ENCODE results near the gene BATF. TPM values are rescaled to one million over a fixed set of nuclear protein-coding genes. Genes with fewer than 3 reads are reported as not detected.

The BATF gene
- total RNA-seq, 2 experiments from 2014 or later, result 74.6 to 81.3 TPM

DNA sequence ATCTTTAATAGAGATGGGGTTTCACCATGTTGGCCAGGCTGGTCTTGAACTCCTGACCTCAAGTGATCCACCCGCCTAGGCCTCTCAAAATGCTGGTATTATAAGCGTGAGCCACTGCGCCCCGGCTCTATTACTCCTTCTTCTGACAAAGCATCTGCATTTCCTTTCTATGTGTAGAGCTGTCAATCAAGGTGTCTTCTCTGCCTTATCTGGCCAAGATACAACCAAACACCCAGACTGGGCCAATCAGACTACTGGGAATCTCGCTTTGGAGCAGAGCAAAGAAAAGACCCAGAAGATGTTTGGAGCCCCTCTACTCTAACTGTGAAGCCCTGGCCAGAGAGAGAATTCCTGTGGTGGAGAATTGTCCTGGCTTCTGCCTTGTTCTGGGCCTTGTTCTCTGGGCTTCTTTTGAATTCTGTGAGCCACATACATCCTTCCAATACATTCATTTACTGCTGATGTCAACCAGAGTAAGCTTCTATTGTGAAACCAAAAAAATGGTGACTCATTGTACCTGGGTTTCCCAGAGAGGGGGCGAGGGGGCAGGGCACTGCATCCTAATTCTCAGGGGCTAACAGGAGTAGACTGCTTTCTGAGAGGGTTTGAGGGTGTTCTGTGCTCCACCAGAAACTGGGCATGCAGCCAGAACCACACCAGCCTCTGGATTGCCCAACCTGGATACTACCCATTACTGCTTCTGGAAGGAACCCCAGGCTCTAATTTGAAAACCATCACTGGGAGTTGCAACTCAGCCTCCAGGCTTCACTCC lies 37.4 kb downstream of the BATF start:
- peaks cover 63% of the 10 kb centered on the region for H3K4me1 Mint-ChIP-seq
- no peaks in the 10 kb centered on the region for H3K9me3 Mint-ChIP-seq (ENCODE audit: low read depth)
- peak overlapping the region; percentile 86 for H3K27ac Mint-ChIP-seq
- H3K4me3 Mint-ChIP-seq, result no peak overlapping the region
- H3K27me3 Mint-ChIP-seq, result no peaks in the 10 kb centered on the region
- peak; percentile 74 for ATAC-seq
- CTCF ChIA-PET, result interaction anchor here (1.0 to 6.2 kb wide), 13 partner anchors 9 to 254 kb away, joined by 3 to 152 read pairs (median 10); partner anchors contain the start of genes BATF, ERG28, FLVCR2 and TTLL5
- peak; percentile 70 for DNase-seq
- H3K36me3 Mint-ChIP-seq, result peaks cover 18% of the 10 kb centered on the region

DNA sequence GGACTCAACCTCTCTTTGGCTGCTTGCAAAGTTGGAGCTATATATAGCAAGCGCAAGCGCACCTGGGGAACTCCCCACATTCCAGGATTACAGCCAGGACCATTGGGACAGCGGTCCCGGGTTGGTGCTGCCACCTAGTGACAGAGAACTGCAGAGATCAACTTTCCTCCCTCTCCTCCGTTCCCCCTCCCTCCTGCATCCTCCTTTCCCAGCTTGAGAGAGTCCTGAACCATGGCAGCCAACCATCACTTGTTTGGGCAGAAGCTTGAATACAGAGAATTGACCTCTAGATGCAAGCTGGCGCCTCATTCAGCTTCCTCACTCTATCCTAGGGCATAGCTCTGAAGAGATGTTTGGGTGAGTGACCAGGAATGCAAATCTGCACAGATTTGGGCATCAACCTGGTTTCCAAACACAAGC lies 38.8 kb downstream of the BATF start:
- H3K9me3 Mint-ChIP-seq (ENCODE audit: low read depth), result no peaks in the 10 kb centered on the region
- CTCF ChIA-PET, result interaction anchor here (0.7 to 6.2 kb wide), 31 partner anchors 8 to 430 kb away, joined by 3 to 152 read pairs (median 5); partner anchors contain the start of genes BATF, ERG28, FLVCR2 and TTLL5
- H3K27ac Mint-ChIP-seq, result peak overlapping the region; percentile 78
- peaks cover 14% of the 10 kb centered on the region for H3K36me3 Mint-ChIP-seq
- peaks cover 68% of the 10 kb centered on the region for H3K4me1 Mint-ChIP-seq
- no peak overlapping the region for H3K4me3 Mint-ChIP-seq
- ATAC-seq (peak; percentile 16), DNase-seq (peak; percentile 65)
- no peaks in the 10 kb centered on the region for H3K27me3 Mint-ChIP-seq

DNA sequence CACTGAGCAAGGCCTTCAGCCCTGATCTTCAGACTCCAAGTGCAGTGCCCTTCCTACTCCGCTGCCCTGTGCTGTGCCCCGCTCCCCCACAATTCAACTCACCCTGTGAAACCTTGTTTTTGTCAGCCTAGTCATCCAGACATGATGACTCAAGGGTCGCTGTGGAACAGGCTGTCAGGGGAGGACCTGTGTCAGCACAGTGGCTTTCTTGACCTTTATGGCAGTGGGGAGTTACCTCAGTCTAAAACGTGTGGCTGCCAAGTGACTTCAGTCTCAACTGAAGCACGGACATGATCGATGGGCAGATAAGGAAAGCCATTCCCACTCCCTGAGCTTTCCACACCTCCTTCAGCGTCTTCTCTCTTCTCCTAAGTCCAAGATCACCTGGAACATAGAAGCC lies 39.8 kb downstream of the BATF start:
- H3K9me3 Mint-ChIP-seq (ENCODE audit: low read depth), result no peaks in the 10 kb centered on the region
- no peaks in the 10 kb centered on the region for H3K27me3 Mint-ChIP-seq
- peaks cover 75% of the 10 kb centered on the region for H3K4me1 Mint-ChIP-seq
- DNase-seq, result peak; percentile 76
- peak overlapping the region; percentile 78 for H3K27ac Mint-ChIP-seq
- CTCF ChIA-PET, result interaction anchor here (0.8 to 6.2 kb wide), 17 partner anchors 9 to 431 kb away, joined by 3 to 152 read pairs (median 9); partner anchors contain the start of genes BATF, ERG28, FLVCR2 and TTLL5
- H3K36me3 Mint-ChIP-seq, result peaks cover 9% of the 10 kb centered on the region
- no peak overlapping the region for H3K4me3 Mint-ChIP-seq
- peak; percentile 50 for ATAC-seq

DNA sequence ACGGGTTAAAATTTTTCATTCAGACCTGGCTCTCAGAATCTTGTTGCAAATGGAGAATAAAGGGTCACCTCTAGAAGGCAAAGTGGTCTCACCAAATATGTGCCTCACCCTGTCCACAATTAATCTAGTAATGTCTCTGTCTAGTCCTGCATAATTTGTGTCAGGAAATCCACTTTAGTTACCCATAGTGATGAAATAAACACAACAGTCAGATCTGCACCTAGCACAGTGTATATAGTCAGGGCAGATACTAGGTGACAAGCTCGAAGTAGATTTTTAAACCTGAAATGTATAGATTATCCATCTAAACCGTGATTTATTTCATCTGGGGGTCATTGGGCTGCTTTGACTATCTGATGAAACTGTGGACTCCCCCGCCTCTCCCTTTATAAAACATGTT lies 40.2 kb downstream of the BATF start:
- peaks cover 7% of the 10 kb centered on the region for H3K36me3 Mint-ChIP-seq
- no peaks in the 10 kb centered on the region for H3K9me3 Mint-ChIP-seq (ENCODE audit: low read depth)
- CTCF ChIA-PET, result interaction anchor here (0.8 to 6.2 kb wide), 9 partner anchors 8 to 267 kb away, joined by 3 to 152 read pairs (median 23); partner anchors contain the start of genes BATF and FLVCR2
- H3K27me3 Mint-ChIP-seq, result no peaks in the 10 kb centered on the region
- DNase-seq, result no peak
- no peak overlapping the region for H3K4me3 Mint-ChIP-seq
- H3K27ac Mint-ChIP-seq, result peak overlapping the region; percentile 78
- ATAC-seq, result no peak
- peaks cover 75% of the 10 kb centered on the region for H3K4me1 Mint-ChIP-seq

DNA sequence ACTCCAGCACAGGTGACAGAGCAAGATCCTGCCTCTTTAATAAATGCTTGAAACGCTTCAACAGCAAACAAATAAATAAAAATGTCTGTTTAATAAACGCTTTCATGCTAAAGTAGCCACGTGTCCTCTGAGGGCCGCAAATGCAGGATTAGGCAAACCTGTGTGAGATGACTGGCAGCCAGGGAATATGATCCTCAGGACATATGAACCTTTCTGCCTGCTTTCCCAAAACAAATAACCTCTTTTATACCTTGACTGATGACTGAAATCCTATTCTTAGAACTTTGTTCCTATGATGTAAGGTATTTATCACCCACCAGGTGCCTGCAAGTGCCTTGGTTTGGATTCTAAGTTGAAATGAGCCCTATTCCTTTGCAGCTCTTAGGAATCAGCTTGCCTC lies 41.7 kb downstream of the BATF start:
- H3K27ac Mint-ChIP-seq, result no peak overlapping the region
- H3K9me3 Mint-ChIP-seq (ENCODE audit: low read depth), result no peaks in the 10 kb centered on the region
- CTCF ChIA-PET, result interaction anchor here (3.8 to 6.2 kb wide), 4 partner anchors 12 to 44 kb away, joined by 33 to 152 read pairs (median 51); partner anchors contain the start of genes BATF and FLVCR2
- no peak overlapping the region for H3K4me3 Mint-ChIP-seq
- DNase-seq, result no peak
- H3K4me1 Mint-ChIP-seq, result peaks cover 77% of the 10 kb centered on the region
- H3K36me3 Mint-ChIP-seq, result no peaks in the 10 kb centered on the region
- no peak for ATAC-seq
- no peaks in the 10 kb centered on the region for H3K27me3 Mint-ChIP-seq

DNA sequence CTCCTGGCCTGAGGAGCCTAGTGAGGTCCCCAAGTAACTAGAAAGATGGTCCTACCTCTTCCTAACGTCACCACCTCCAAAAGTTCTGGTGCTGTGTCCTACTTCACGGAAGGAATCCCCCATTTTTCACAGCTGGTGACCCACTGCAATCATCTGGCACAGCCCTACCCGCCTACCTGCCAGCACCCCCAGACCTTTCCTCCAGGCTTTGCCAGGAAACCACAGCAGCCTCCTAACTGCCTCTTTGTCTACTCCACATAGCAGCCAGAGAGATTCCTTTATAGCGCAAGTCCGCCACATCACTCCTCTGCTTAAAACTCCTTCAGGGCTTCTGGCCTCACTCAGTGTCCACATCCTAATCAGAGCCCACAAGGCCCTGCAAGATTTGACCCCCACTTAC lies 42.8 kb downstream of the BATF start:
- no peaks in the 10 kb centered on the region for H3K9me3 Mint-ChIP-seq (ENCODE audit: low read depth)
- no peak overlapping the region for H3K4me3 Mint-ChIP-seq
- ATAC-seq (no peak), DNase-seq (no peak)
- H3K36me3 Mint-ChIP-seq, result no peaks in the 10 kb centered on the region
- no peaks in the 10 kb centered on the region for H3K27me3 Mint-ChIP-seq
- H3K4me1 Mint-ChIP-seq, result peaks cover 76% of the 10 kb centered on the region
- no peak overlapping the region for H3K27ac Mint-ChIP-seq
- CTCF ChIA-PET, result no interaction called here

DNA sequence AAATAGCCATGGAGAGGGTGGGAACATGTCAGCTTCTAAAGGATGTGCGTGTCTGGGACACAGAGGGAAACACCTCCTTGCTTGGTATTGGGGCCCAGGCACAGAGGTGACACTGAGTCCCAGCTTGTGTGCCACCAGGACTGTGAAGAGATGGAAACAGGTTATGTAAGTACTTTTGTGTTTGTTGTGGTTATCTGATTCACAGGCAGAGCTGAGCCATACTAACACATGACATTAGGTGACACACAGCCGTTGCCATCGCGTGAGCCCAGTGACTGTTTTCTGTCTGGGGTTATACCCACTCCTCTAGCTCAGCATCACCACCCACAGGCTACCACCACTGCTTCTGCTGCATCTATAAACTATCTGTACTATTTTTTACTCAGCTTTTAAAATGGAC lies 44.1 kb downstream of the BATF start:
- Mint-ChIP-seq H3K27me3 (no peaks in the 10 kb centered on the region), H3K4me3 (peak overlapping the region; percentile 4), H3K9me3 (ENCODE audit: low read depth) (no peaks in the 10 kb centered on the region), H3K4me1 (peaks cover 66% of the 10 kb centered on the region), H3K27ac (peak overlapping the region; percentile 80), H3K36me3 (no peaks in the 10 kb centered on the region)
- DNase-seq (peak; percentile 87), ATAC-seq (peak; percentile 84)
- CTCF ChIA-PET, result interaction anchor here (0.7 to 2.1 kb wide), 18 partner anchors 9 to 260 kb away, joined by 3 to 18 read pairs (median 4); partner anchors contain the start of genes ERG28, FLVCR2 and TTLL5

DNA sequence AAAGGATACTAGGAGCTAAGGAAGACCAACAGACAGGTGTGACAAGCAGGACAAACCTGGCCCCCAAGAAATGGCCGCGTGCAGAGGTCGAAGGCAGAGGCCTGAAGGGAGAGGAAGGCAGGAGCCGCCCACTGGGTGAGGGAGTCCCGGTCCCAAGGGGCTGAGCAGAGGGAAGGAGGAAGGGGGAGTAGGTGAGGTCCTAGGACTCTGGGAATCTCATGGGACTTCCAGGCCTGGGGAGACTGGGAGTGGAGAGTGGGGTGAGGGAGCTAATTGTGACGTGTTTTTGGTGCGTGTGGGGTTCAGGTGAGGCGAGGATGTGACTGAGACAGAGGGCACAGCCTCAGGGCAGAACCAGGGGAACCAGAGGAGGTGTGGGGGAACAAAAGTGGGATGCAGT lies 44.5 kb downstream of the BATF start:
- no peaks in the 10 kb centered on the region for H3K9me3 Mint-ChIP-seq (ENCODE audit: low read depth)
- peak overlapping the region; percentile 4 for H3K4me3 Mint-ChIP-seq
- DNase-seq (no peak), ATAC-seq (no peak)
- no peaks in the 10 kb centered on the region for H3K36me3 Mint-ChIP-seq
- H3K27ac Mint-ChIP-seq, result peak overlapping the region; percentile 80
- CTCF ChIA-PET, result interaction anchor here (0.7 to 2.1 kb wide), 18 partner anchors 8 to 261 kb away, joined by 3 to 18 read pairs (median 4); partner anchors contain the start of genes ERG28, FLVCR2 and TTLL5
- H3K27me3 Mint-ChIP-seq, result no peaks in the 10 kb centered on the region
- H3K4me1 Mint-ChIP-seq, result peaks cover 61% of the 10 kb centered on the region

DNA sequence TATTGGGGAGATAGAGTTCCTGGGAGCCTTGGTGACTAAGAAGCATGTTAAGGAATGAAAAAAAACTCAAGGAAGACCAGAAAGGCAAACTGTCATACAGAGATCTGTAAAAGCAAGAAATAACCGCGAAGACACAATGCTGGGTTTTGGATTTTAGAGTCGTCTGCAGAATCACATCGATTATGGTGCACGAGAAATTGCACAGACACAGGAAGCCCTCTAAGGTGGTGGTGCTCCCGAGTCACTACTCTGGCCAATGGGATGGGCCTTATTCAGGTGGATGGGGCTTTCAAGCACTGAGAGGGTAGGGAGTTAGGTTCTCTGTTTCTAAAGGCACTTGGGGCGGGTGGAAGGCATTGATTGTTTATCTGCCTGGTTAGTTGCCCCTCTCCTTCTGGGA lies 45.9 kb downstream of the BATF start:
- ATAC-seq (no peak), DNase-seq (no peak)
- no peaks in the 10 kb centered on the region for H3K36me3 Mint-ChIP-seq
- no peaks in the 10 kb centered on the region for H3K27me3 Mint-ChIP-seq
- peaks cover 51% of the 10 kb centered on the region for H3K4me1 Mint-ChIP-seq
- H3K4me3 Mint-ChIP-seq, result no peak overlapping the region
- H3K27ac Mint-ChIP-seq, result peak overlapping the region; percentile 58
- CTCF ChIA-PET, result interaction anchor here (0.8 to 1.5 kb wide), 5 partner anchors 8 to 86 kb away, joined by 3 to 15 read pairs (median 4); partner anchors contain the start of gene FLVCR2
- no peaks in the 10 kb centered on the region for H3K9me3 Mint-ChIP-seq (ENCODE audit: low read depth)

DNA sequence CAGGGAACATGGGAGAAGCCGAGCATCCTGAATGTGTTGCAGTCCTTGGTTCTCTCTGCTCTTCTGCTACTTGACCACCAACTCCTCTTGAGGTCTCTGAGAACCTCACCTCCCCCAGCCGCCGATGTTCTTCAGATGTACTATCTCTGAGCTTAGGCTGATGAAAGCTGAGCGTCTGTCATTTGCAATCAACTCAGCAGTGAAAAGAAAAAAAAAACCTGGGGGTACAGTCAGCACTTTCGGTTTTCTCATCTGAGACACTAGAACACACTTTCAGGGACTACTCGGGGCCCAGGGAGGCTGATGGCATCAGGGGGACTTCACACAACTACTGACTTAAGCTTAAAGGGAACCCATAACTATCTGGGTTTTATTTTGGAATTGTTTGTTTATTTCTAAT lies 46.5 kb downstream of the BATF start:
- Mint-ChIP-seq H3K36me3 (no peaks in the 10 kb centered on the region), H3K27me3 (no peaks in the 10 kb centered on the region), H3K9me3 (ENCODE audit: low read depth) (no peaks in the 10 kb centered on the region), H3K4me1 (peaks cover 51% of the 10 kb centered on the region), H3K4me3 (no peak overlapping the region), H3K27ac (peak overlapping the region; percentile 56)
- CTCF ChIA-PET, result interaction anchor here (0.8 to 1.6 kb wide), 8 partner anchors 9 to 86 kb away, joined by 3 to 15 read pairs (median 4); partner anchors contain the start of gene FLVCR2
- DNase-seq (no peak), ATAC-seq (peak; percentile 38)

DNA sequence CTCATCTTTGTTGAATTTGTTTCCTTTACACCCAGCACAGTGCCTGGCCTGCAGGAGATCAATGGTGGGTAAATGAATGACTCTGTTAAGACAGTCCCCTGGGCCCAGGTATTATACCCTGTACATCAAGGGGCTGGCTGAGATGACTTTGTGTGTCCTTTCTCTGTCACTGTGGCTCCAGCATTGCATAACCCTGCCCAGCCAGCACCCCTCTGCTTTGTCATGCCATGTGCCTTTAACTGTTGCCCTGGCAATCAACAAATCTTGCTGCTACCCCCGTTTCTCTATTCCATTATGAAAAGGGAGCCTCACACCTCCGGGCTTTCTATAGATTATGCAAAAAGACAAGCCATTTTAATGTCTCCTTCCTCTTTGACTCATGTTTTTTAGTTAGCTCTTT lies 48.5 kb downstream of the BATF start:
- ATAC-seq (no peak), DNase-seq (no peak)
- peaks cover 40% of the 10 kb centered on the region for H3K4me1 Mint-ChIP-seq
- no peak overlapping the region for H3K4me3 Mint-ChIP-seq
- CTCF ChIA-PET, result interaction anchor here (1.0 to 2.8 kb wide), 2 partner anchors 9 to 336 kb away, joined by 3 to 11 read pairs; no protein-coding TSS in a partner anchor
- H3K27ac Mint-ChIP-seq, result no peak overlapping the region
- H3K27me3 Mint-ChIP-seq, result no peaks in the 10 kb centered on the region
- H3K36me3 Mint-ChIP-seq, result no peaks in the 10 kb centered on the region
- H3K9me3 Mint-ChIP-seq (ENCODE audit: low read depth), result no peaks in the 10 kb centered on the region

DNA sequence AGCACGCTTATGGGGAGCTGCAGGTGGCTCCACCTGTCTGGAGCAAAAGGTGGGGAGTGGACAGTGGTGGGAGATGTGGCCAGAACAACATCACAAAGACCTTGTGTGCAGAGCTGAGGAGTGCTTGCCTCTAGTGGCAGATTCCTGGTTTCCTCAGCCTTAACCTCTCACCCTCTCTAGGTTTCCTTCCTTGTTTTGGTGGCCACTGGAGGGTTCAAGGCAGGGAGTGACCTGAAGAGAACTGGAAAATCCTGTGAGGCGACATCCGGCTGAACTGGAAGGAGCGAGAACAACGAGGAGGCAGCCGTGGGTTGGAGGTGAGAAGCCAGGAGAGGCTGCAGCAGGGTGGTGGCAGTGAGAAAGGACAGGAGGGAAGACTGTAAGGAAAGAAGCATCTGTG lies 49.8 kb downstream of the BATF start:
- H3K4me3 Mint-ChIP-seq, result no peak overlapping the region
- no peak for DNase-seq
- no peaks in the 10 kb centered on the region for H3K9me3 Mint-ChIP-seq (ENCODE audit: low read depth)
- H3K36me3 Mint-ChIP-seq, result no peaks in the 10 kb centered on the region
- CTCF ChIA-PET, result interaction anchor here (1.7 to 9.9 kb wide), 3 partner anchors 11 to 137 kb away, joined by 4 to 188 read pairs (median 11); no protein-coding TSS in a partner anchor
- no peak for ATAC-seq
- H3K4me1 Mint-ChIP-seq, result peaks cover 27% of the 10 kb centered on the region
- H3K27ac Mint-ChIP-seq, result no peak overlapping the region
- no peaks in the 10 kb centered on the region for H3K27me3 Mint-ChIP-seq

DNA sequence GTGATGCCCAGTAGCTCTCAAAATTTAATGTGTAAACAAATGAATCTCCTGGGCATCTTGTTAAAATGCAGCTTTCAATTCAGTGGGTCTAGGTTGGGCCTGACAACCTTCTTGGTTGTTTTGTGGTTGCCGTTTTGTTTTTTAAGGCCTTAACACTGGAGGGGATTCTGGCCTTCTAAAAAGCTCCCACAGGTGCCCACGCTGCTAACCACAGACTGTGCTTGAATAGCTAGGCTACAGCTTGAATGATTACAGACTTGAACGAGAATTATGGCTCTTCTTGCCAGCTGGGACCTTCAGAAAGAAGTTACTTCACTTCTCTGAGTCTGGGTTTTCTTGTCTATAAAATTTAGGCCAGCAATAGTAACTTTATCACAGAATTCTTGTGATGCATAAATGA lies 54.8 kb downstream of the BATF start:
- no peak for ATAC-seq
- H3K27ac Mint-ChIP-seq, result no peak overlapping the region

More for the DNA sequence above, 54.8 kb downstream of the BATF start:
- Mint-ChIP-seq H3K4me3 (no peak overlapping the region), H3K4me1 (peaks cover 21% of the 10 kb centered on the region), H3K36me3 (no peaks in the 10 kb centered on the region), H3K27me3 (no peaks in the 10 kb centered on the region), H3K9me3 (ENCODE audit: low read depth) (no peaks in the 10 kb centered on the region)
- CTCF ChIA-PET, result interaction anchor here (0.5 to 9.9 kb wide), 31 partner anchors 8 to 810 kb away, joined by 3 to 188 read pairs (median 4); partner anchors contain the start of genes BATF, ERG28, IFT43 and TGFB3
- DNase-seq, result no peak
